GM19468 (cell line): ENCODE data around the gene TTC33.

Experiments
- ATAC-seq: cut with Tn5 transposase; IDR thresholded peaks from one replicate; pipeline ENCODE4 v1.9.1; 2021; ENCODE audit warnings: mild to moderate bottlenecking, moderate library complexity, moderate number of reproducible peaks; ENCODE audit not compliant: unreplicated experiment; ENCODE audit errors: extremely low read depth

Gene TTC33

GRCh38 chr5:40622463-40623252, 133.1 kb downstream of the TTC33 start:
- ATAC-seq = no peak

DNA sequence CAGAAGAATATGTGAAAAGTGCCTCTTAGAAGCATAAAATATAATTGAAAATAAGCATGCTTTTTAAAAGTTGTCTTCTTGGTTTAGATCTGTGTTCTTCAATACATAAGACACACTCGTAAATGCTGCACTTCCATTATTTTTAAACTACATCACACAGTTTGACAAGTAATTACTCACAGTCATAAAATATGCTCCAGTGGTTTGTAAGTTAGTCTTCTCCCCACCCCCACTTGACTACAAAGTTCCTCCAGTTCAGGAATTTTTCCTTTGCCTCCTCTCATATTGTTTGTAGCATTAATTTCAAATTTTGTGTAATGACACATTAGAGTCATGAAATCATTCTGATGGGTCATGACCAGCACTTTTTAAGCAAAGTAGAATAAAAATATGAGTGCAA, 136.3 kb downstream of the TTC33 start:
- ATAC-seq = no peak

DNA sequence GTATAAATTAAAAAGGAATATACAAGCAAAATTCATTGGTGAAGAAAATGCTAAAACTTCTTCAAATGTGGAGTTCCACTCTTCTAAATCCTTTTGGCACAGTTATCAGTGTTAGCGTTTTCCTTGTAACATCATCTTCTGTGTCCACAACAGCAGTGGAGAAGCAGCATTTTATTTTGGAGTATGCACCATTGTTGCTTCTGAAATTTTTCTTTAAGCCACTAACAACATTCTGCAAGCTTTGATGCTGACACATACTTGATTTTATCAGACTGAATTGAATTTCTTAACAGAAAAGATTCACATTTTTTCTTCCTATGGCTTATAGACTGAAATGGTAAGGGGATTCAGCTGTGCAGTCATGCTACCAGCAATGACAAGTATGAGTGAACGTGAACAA, 136.8 kb downstream of the TTC33 start:
- ATAC-seq = no peak

- ATAC-seq = no peak
Observed at GRCh38 chr5:40616781-40617180, 139.0 kb downstream of the TTC33 start.

GRCh38 chr5:40615586-40616170, 140.1 kb downstream of the TTC33 start:
- no peak for ATAC-seq

- no peak for ATAC-seq
Observed at GRCh38 chr5:40614923-40615585, 140.7 kb downstream of the TTC33 start.

DNA sequence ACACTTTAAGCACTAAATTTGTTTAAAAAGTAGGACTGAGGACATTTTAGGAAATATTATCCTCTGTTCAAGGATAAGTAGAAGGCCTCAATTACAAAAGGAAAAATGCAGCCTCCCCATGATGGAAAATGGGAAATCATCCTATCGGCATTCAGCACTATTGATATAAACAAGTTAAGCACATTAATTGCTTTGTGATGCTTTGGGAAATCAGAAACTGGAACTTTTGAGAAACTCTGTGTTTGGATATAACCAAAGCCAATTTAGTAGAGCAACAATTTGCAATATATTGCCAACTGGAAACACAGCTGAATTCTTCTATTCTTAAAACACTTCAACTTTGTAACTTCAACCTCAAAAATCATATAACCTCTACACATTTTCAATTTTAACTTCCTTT, 141.3 kb downstream of the TTC33 start:
- no peak for ATAC-seq

- no peak for ATAC-seq
Observed at GRCh38 chr5:40607202-40607601, 148.6 kb downstream of the TTC33 start.

GRCh38 chr5:40606077-40606765, 149.5 kb downstream of the TTC33 start:
- no peak for ATAC-seq

- no peak for ATAC-seq
Observed at GRCh38 chr5:40605295-40605958, 150.3 kb downstream of the TTC33 start.

GRCh38 chr5:40603378-40603777, 152.4 kb downstream of the TTC33 start:
- ATAC-seq = no peak

DNA sequence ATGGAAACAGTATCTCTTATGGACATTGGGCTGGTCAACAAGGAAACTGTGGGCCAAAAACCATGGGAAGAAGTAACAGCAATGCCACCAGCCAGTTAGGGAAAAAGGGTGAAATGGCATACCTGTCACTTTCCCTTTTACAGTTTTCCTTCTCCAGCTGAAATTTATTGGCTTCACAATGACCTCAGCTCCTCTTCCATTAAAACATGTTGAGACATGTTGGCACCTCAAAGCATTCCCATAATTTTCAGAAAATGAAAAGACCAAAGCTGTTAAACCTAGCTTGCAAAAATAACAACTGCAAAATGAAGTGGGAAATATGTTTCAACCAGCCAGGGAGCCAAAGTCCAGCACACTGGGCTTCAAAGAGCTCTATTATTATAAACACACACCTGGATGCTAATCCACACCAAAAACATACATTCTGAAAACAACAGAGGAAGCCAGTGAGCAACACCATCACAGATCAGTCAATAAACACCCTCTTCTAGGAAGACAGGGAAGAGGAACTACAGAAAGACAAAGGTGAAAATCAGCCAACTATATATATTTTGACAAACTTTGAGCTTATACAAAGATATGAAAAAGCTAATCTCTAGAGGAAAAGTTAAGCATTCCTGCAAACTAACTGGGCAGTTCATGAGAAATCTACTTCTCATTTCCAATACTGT, 154.4 kb downstream of the TTC33 start:
- no peak for ATAC-seq

GRCh38 chr5:40600383-40600782, 155.4 kb downstream of the TTC33 start:
- no peak for ATAC-seq

- ATAC-seq = no peak
Observed at GRCh38 chr5:40599676-40600075, 156.1 kb downstream of the TTC33 start.

DNA sequence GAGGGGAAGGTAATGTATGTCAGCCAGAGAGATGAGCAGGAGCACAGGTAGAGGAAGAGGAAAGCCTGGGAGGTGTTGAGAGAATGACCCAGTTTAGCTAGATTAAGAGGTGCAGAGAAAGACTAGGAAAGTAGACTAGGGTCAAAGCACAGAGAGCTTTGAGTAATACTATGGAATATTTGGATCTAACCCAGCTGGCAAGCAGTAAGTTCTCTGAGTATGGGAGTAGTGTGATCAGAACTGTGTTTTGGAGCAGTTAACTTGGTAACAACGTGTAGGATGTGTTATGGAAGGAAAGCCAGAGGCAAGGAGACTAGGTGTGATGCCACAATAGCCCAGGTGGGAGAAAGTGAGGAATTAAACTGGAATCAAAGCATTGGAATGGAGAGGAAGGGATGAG, 160.9 kb downstream of the TTC33 start:
- no peak for ATAC-seq

DNA sequence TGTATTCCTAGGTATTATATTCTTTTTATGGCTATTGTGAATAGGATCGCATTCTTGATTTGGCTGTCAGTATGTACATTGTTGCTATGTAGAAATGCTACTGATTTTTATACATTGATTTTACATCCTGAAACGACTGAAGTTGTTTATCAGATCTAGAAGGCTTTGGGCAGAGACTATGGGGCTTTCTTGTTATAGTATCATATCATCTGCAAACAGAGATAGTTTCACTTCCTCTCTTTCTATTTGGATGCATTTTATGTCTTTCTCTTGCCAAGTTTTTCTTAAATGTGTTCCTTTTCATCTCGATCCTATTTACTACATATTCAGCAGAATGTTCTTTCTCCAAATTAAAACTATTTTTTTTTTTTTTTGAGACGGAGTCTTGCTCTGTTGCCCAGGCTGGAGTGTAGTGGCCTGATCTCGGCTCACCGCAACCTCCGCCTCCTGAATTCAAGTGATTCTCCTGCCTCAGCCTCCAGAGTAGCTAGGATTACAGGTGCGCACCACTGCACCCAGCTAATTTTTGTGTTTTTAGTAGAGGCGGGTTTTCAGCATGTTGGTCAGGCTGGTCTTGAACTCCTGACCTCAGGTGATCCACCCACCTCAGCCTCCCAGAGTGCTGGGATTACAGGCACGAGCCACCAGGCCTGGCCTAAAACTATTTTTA, 163.9 kb downstream of the TTC33 start:
- peak; percentile 88 for ATAC-seq

DNA sequence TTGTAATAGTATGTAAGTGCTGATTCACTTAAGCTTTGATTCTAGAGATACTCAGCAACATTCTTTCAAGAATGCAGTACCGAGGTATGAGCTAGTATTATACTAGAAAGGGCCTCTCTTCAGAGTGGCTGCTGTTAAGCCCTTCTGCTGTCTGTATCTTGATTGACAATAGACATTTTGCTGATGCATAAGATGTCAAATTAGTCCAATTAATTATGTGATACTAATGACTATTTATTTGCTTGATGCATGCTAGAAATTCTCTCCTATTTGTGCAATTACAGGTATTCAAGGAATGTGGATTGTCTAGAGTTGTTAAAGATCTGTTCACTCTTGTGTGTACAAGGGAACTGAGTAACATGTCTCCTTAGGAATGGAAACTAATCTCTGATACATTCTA, 168.4 kb downstream of the TTC33 start:
- no peak for ATAC-seq

DNA sequence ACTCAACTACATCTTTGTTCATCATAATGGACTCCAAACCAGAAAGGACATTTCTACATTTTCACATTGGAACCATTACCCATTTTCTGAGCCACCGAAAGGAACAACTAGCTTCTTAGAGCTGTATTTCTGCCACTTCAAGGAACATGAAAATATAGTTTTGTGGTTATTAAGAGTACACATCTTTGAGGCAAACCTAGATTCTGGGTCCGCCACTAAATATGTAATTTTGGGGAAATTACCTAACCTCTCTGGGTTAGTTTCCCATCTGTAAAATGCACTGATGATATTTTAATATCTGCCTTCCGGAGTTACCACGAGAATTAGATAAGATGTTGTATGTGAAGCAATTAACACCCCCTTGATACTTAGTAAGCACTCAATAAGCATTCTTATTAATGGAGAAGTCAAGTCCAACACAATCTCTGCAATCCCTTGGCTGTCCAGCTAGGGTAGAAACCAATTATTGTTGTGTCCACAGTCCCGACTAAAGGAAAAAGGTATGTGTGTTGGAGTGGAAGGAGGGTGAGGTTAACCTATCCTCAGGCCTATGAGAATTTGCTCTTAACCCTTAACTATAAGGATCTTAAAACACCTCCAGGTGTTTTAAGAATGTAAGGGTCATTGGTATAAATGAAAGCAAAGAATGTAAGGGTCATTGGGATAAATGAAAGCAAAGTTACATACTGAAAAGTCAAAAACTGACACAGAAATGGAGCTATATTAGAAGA, 170.1 kb downstream of the TTC33 start:
- ATAC-seq = no peak

DNA sequence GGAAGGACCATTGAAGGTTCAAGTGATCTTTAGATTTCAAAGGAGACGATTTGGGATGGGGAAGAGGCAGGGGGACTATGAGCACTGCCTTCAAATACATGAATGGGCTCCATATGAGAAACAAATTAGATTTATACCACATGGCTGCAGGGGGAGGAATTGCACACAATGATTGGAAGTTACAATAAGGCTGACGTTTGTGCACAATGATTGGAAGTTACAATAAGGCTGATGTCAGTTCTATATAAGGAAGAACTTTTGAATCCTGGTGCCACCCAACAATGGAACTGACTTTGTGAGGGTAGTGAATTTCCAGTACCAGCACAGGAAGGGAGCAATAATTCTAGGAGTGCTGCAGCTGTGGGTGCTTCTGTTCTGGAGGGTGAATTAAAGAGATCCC, 171.7 kb downstream of the TTC33 start:
- no peak for ATAC-seq
